ENCODE results near the gene DENND5B.
"Not testable (repeated sequence)": the region's sequence is repeated elsewhere in the genome, so short reads cannot be mapped to it uniquely, and the experiment has no call there.

DENND5B gene

GRCh38 chr12:31510034-31510433 is 80.9 kb downstream of the DENND5B start:
- TF ChIP-seq CTCF (IDR thresholded peaks at IDR 0.05; ENCODE audit: control insufficient read depth, insufficient read depth, low read depth, low read length, missing control alignments) = no peak
- no peak for DNase-seq (ENCODE audit: low read depth)
- H3K4me3 ChIP-seq (ENCODE audit: control insufficient read depth, low read depth, low read length) = no peak overlapping the region

- no peak for DNase-seq (ENCODE audit: low read depth)
- no peak overlapping the region for H3K4me3 ChIP-seq (ENCODE audit: control insufficient read depth, low read depth, low read length)
- TF ChIP-seq CTCF (IDR thresholded peaks at IDR 0.05; ENCODE audit: control insufficient read depth, insufficient read depth, low read depth, low read length, missing control alignments) = no peak
Measured at GRCh38 chr12:31508436-31509150, 82.3 kb downstream of the DENND5B start.

- no peak overlapping the region for H3K4me3 ChIP-seq (ENCODE audit: control insufficient read depth, low read depth, low read length)
- no peak for TF ChIP-seq CTCF (IDR thresholded peaks at IDR 0.05; ENCODE audit: control insufficient read depth, insufficient read depth, low read depth, low read length, missing control alignments)
- DNase-seq (ENCODE audit: low read depth) = no peak
Measured at GRCh38 chr12:31507966-31508365, 83.0 kb downstream of the DENND5B start.

GRCh38 chr12:31506515-31507306 is 84.2 kb downstream of the DENND5B start:
- H3K4me3 ChIP-seq (ENCODE audit: control insufficient read depth, low read depth, low read length) = no peak overlapping the region
- no peak for TF ChIP-seq CTCF (IDR thresholded peaks at IDR 0.05; ENCODE audit: control insufficient read depth, insufficient read depth, low read depth, low read length, missing control alignments)
- no peak for DNase-seq (ENCODE audit: low read depth)

GRCh38 chr12:31504625-31505222 is 86.2 kb downstream of the DENND5B start:
- DNase-seq (ENCODE audit: low read depth) = no peak
- H3K4me3 ChIP-seq (ENCODE audit: control insufficient read depth, low read depth, low read length) = no peak overlapping the region
- no peak for TF ChIP-seq CTCF (IDR thresholded peaks at IDR 0.05; ENCODE audit: control insufficient read depth, insufficient read depth, low read depth, low read length, missing control alignments)

GRCh38 chr12:31501014-31501413 is 89.9 kb downstream of the DENND5B start:
- DNase-seq (ENCODE audit: low read depth); H3K4me3 ChIP-seq (ENCODE audit: control insufficient read depth, low read depth, low read length): not testable (repeated sequence)

- no peak for DNase-seq (ENCODE audit: low read depth)
- TF ChIP-seq CTCF (IDR thresholded peaks at IDR 0.05; ENCODE audit: control insufficient read depth, insufficient read depth, low read depth, low read length, missing control alignments) = no peak
- no peak overlapping the region for H3K4me3 ChIP-seq (ENCODE audit: control insufficient read depth, low read depth, low read length)
Measured at GRCh38 chr12:31499567-31499966, 91.4 kb downstream of the DENND5B start.
